ENCODE results near the gene ST6GALNAC2. TPM values are rescaled to one million over a fixed set of nuclear protein-coding genes. Genes with fewer than 3 reads are reported as not detected.
"Not testable (repeated sequence)": the region's sequence is repeated elsewhere in the genome, so short reads cannot be mapped to it uniquely, and the experiment has no call there.

Gene ST6GALNAC2
- total RNA-seq, 4 donors from 2014 or later = 8.7 to 17.8 (median 13.3) TPM

- Histone ChIP-seq H3K36me3 (peaks cover 0 to 3% (median 0%) of the 10 kb centered on the region in 4 donors), H3K4me3 (no peak overlapping the region), H3K27ac (replicated peaks in 1 of 4) (peak overlapping the region; percentile 18 to 84 (median 53)), H3K4me1 (peaks cover 27 to 72% (median 62%) of the 10 kb centered on the region in 4 donors), H3K27me3 (peaks cover 5 to 65% (median 14%) of the 10 kb centered on the region in 4 donors), H3K9me3 (no peaks in the 10 kb centered on the region)
- no peak for TF ChIP-seq POLR2AphosphoS5 (IDR thresholded peaks at IDR 0.05)
- TF ChIP-seq POLR2A (IDR thresholded peaks at IDR 0.05; ENCODE audit: low read depth) = no peak
- no peak for TF ChIP-seq CTCF (IDR thresholded peaks at IDR 0.05)
- no peak for TF ChIP-seq EP300 (IDR thresholded peaks at IDR 0.05)
- WGBS = 79% methylated on average over 7 of the region's 7 CpGs
- no peak for DNase-seq (ENCODE audit: extremely low spot score)
- intact Hi-C loops (cut with DNase I) = no loop called here
These were observed 50.6 kb downstream of the ST6GALNAC2 start for GRCh38 chr17:76534831-76535732.

- Histone ChIP-seq H3K27me3 (peaks cover 4 to 60% (median 13%) of the 10 kb centered on the region in 4 donors), H3K4me1 (peaks cover 38 to 74% (median 65%) of the 10 kb centered on the region in 4 donors)
- H3K4me3 ChIP-seq; H3K36me3 ChIP-seq; H3K27ac ChIP-seq (replicated peaks in 1 of 4); intact Hi-C loops (cut with DNase I); H3K9me3 ChIP-seq; DNase-seq (ENCODE audit: extremely low spot score): not testable (repeated sequence)
- 96% methylated on average over 9 of the region's 9 CpGs for WGBS
These were observed 51.9 kb downstream of the ST6GALNAC2 start for GRCh38 chr17:76533640-76534359.

- peaks cover 0 to 62% (median 4%) of the 10 kb centered on the region in 4 donors for H3K27me3 ChIP-seq
- no peaks in the 10 kb centered on the region for H3K9me3 ChIP-seq
- peak overlapping the region in 3 of 4 donors; percentile 82 to 90 (median 88) for H3K27ac ChIP-seq (replicated peaks in 1 of 4)
- no peak for DNase-seq (ENCODE audit: extremely low spot score)
- H3K4me3 ChIP-seq = no peak overlapping the region
- H3K4me1 ChIP-seq = peaks cover 43 to 73% (median 67%) of the 10 kb centered on the region in 4 donors
- TF ChIP-seq CTCF (IDR thresholded peaks at IDR 0.05) (no peak), EP300 (IDR thresholded peaks at IDR 0.05) (no peak), POLR2A (IDR thresholded peaks at IDR 0.05; ENCODE audit: low read depth) (no peak), POLR2AphosphoS5 (IDR thresholded peaks at IDR 0.05) (no peak)
- H3K36me3 ChIP-seq = peaks cover 0 to 3% (median 0%) of the 10 kb centered on the region in 4 donors
- 84% methylated on average over 8 of the region's 8 CpGs for WGBS
- intact Hi-C loops (cut with DNase I) = no loop called here
These were observed 53.5 kb downstream of the ST6GALNAC2 start for GRCh38 chr17:76532072-76532651.

- Histone ChIP-seq H3K4me1 (peaks cover 47 to 68% (median 65%) of the 10 kb centered on the region in 4 donors), H3K27me3 (peaks cover 0 to 62% (median 1%) of the 10 kb centered on the region in 4 donors), H3K9me3 (no peaks in the 10 kb centered on the region), H3K4me3 (no peak overlapping the region), H3K36me3 (peaks cover 0 to 3% (median 0%) of the 10 kb centered on the region in 4 donors), H3K27ac (replicated peaks in 1 of 4) (peak overlapping the region; percentile 80 to 90 (median 85))
- intact Hi-C loops (cut with DNase I) = no loop called here
- TF ChIP-seq POLR2AphosphoS5 (IDR thresholded peaks at IDR 0.05) (no peak), POLR2A (IDR thresholded peaks at IDR 0.05; ENCODE audit: low read depth) (no peak), EP300 (IDR thresholded peaks at IDR 0.05) (no peak), CTCF (IDR thresholded peaks at IDR 0.05) (no peak)
- no peak for DNase-seq (ENCODE audit: extremely low spot score)
- 92% methylated on average over 11 of the region's 18 CpGs for WGBS
These were observed 54.1 kb downstream of the ST6GALNAC2 start for GRCh38 chr17:76531486-76532038.

Measured in esophagus muscularis mucosa (tissue), 4 donors.